Ovary (tissue), 9 donors: ENCODE data around the gene TRAF3IP1. TPM values are rescaled to one million over a fixed set of nuclear protein-coding genes. Genes with fewer than 3 reads are reported as not detected.
"Not testable (repeated sequence)": the region's sequence is repeated elsewhere in the genome, so short reads cannot be mapped to it uniquely, and the experiment has no call there.

Source experiments
- DNase-seq, 5 donors: peaks; one replicate each; pipeline ENCODE4 v3.0.0-alpha.2; 2019 to 2020
- H3K27ac ChIP-seq, 2 donors: fragments of 200-600 bp; one replicate each; pipeline versions ENCODE4 v1.5.1 to v1.8.0; 2019 to 2022
- H3K27me3 ChIP-seq: fragments of 200-600 bp; one replicate; pipeline ENCODE4 v1.8.0; 2022
- H3K36me3 ChIP-seq: fragments of 200-600 bp; sonication (generic); one replicate; pipeline ENCODE4 v1.5.1; 2019
- H3K4me1 ChIP-seq: one replicate; pipeline ENCODE4 v1.8.1; 2013; ENCODE audit warnings: mild to moderate bottlenecking, moderate library complexity; ENCODE audit not compliant: insufficient read depth
- H3K4me3 ChIP-seq: fragments of 200-600 bp; sonication (generic); one replicate; pipeline ENCODE4 v1.5.1; 2017
- H3K9me3 ChIP-seq, 2 donors: fragments of 200-600 bp in 1 of 2; sonication (generic) in 1 of 2; one replicate each; pipeline versions ENCODE4 v1.5.1 to v1.8.1; 2013 to 2019; ENCODE audit warnings: mild to moderate bottlenecking in 1 of 2, moderate library complexity in 1 of 2
- CTCF ChIP-seq, 3 donors: fragments of 450-650 bp in 2 of 3; fragments of 200-600 bp in 1 of 3; IDR thresholded peaks; one replicate each; pipeline versions ENCODE4 v1.5.1 to v1.8.0; 2016 to 2022; ENCODE audit warnings: antibody characterized with exemption in 3 of 3, mild to moderate bottlenecking in 1 of 3
- EP300 ChIP-seq: sonication (generic); formaldehyde crosslinking; IDR thresholded peaks from one replicate; pipeline ENCODE4 v1.6.1; 2017; ENCODE audit warnings: antibody characterized with exemption
- POLR2A ChIP-seq: fragments of 450-650 bp; IDR thresholded peaks from one replicate; pipeline ENCODE4 v1.6.1; 2017; ENCODE audit warnings: antibody characterized with exemption, mild to moderate bottlenecking, moderate library complexity
- WGBS, 3 donors: extraction: QIAGEN DNeasy Blood & Tissue Kit in 1 of 3; methylation state at CpG; one replicate each; pipeline versions ENCODE4 v1.1.5 to v1.1.7; 2013 to 2017; 5-methylcytosine and 5-hydroxymethylcytosine counted together
- intact Hi-C, 4 donors: fragments of 100-400 bp; cut with DNase I; formaldehyde crosslinking; loops; one replicate each; pipeline versions ENCODE4 v1.11.0 to v1.15.1; 2022 to 2023
- polyA plus RNA-seq, 2 donors: library from polyadenylated mRNA; stranded (reverse); fragments of 200-250 nt in 1 of 2; fragments of 350-450 nt in 1 of 2; fragmentation: Illumina TruSeq in 1 of 2; extraction: RNeasy Lipid Tissue Mini Kit (QIAGEN cat#74804) in 1 of 2; gene quantifications; one replicate each; pipeline ENCODE4 v1.2.3, GENCODE V29; 2013 to 2014
- total RNA-seq, 7 donors: library from RNA; depleted of rRNA in 2 of 7; stranded (reverse); fragments of >200 nt in 2 of 7; fragmentation: NEBNext Ultra II Directional in 3 of 7; extraction: Animal tissue kit (Norgen Biotek cat#: 25700) in 3 of 7; gene quantifications; one replicate each; pipeline versions ENCODE4 v1.1.0 to v1.2.4, GENCODE V29; 2016 to 2023
- donor health status: DM: no; HTN: no; CAD: no; lungs with moderate emphysema.
- donor health status: DM: no; HTN: no; CAD: no.
- donor health status: Bipolar disorder and iron deficiency.
- donor health status: DM: yes; HTN: yes; CAD: no.
- donor health status: DM: no; HTN: no; CAD: no.
- donor health status: DM: yes; HTN: yes; CAD: no.

TRAF3IP1 gene
- total and polyA plus RNA-seq, 9 donors, result 7.0 to 29.2 (median 19.1) TPM

GRCh38 chr2:238306672-238306998 lies 13.7 kb upstream of the TRAF3IP1 start:
- H3K27me3 ChIP-seq, result no peaks in the 10 kb centered on the region
- DNase-seq, result no peak
- no peaks in the 10 kb centered on the region for H3K4me1 ChIP-seq
- TF ChIP-seq EP300 (no peak), CTCF (IDR thresholded peaks at IDR 0.05) (no peak)
- intact Hi-C loops, result no loop called here
- 67 to 73% (median 71%) methylated on average over 5 of the region's 5 CpGs for WGBS, 3 donors
- no peaks in the 10 kb centered on the region for H3K36me3 ChIP-seq
- H3K9me3 ChIP-seq, result no peaks in the 10 kb centered on the region
- no peak overlapping the region for H3K27ac ChIP-seq
- no peak overlapping the region for H3K4me3 ChIP-seq

- intact Hi-C loops, result no loop called here
- WGBS, 3 donors, result 66 to 78% (median 69%) methylated on average over 2 of the region's 2 CpGs
- Histone ChIP-seq H3K9me3 (no peaks in the 10 kb centered on the region), H3K4me3 (no peak overlapping the region), H3K36me3 (no peaks in the 10 kb centered on the region), H3K4me1 (no peaks in the 10 kb centered on the region), H3K27me3 (no peaks in the 10 kb centered on the region), H3K27ac (no peak overlapping the region)
- no peak for DNase-seq
- no peak for TF ChIP-seq EP300
Measured at GRCh38 chr2:238308177-238308576, 12.1 kb upstream of the TRAF3IP1 start.

- H3K4me1 ChIP-seq, DNase-seq, H3K4me3 ChIP-seq, H3K9me3 ChIP-seq, H3K27me3 ChIP-seq, H3K36me3 ChIP-seq, intact Hi-C loops, H3K27ac ChIP-seq: not testable (repeated sequence)
- 88 to 91% (median 90%) methylated on average over 14 of the region's 14 CpGs for WGBS, 3 donors
Measured at GRCh38 chr2:238310721-238311120, 9.6 kb upstream of the TRAF3IP1 start.

GRCh38 chr2:238313289-238313990 lies 6.9 kb upstream of the TRAF3IP1 start:
- DNase-seq, result peak in 1 of 5 donors; percentile 6
- WGBS, 3 donors, result 84 to 91% (median 90%) methylated on average over 8 of the region's 8 CpGs

GRCh38 chr2:238313991-238314350 lies 6.3 kb upstream of the TRAF3IP1 start:
- TF ChIP-seq CTCF (IDR thresholded peaks at IDR 0.05), result no peak
- TF ChIP-seq POLR2A, result no peak
- no peak for TF ChIP-seq EP300
- intact Hi-C loops, result no loop called here
- 56 to 65% (median 59%) methylated on average over 2 of the region's 2 CpGs for WGBS, 3 donors
- Histone ChIP-seq H3K36me3 (no peaks in the 10 kb centered on the region), H3K4me1 (no peaks in the 10 kb centered on the region), H3K27ac (no peak overlapping the region), H3K4me3 (no peak overlapping the region), H3K27me3 (no peaks in the 10 kb centered on the region), H3K9me3 (no peaks in the 10 kb centered on the region)
- no peak for DNase-seq

More at GRCh38 chr2:238313289-238313990, 6.9 kb upstream of the TRAF3IP1 start:
- Histone ChIP-seq H3K4me1 (no peaks in the 10 kb centered on the region), H3K4me3 (no peak overlapping the region), H3K36me3 (no peaks in the 10 kb centered on the region), H3K27me3 (no peaks in the 10 kb centered on the region), H3K27ac (no peak overlapping the region), H3K9me3 (no peaks in the 10 kb centered on the region)
- intact Hi-C loops, result no loop called here
- TF ChIP-seq POLR2A (no peak), EP300 (no peak), CTCF (IDR thresholded peaks at IDR 0.05) (no peak)
